Mesenchymal stem cell (in vitro differentiated cells and primary cell): Measurements from ENCODE around the gene SF3B2.

Experiments used
- DNase-seq: peaks from one replicate; pipeline ENCODE4 v3.0.0-alpha.2; 2013
- H2AFZ ChIP-seq: one replicate; pipeline ENCODE4 v1.6.1; 2013; ENCODE audit warnings: low read depth, mild to moderate bottlenecking, control low read depth, inconsistent platforms, low read length, moderate library complexity
- H2AK5ac ChIP-seq: 2 replicates; pipeline ENCODE4 v1.6.1; 2013; ENCODE audit warnings: low read length, moderate library complexity, mild to moderate bottlenecking, inconsistent platforms; ENCODE audit not compliant: severe bottlenecking
- H2BK120ac ChIP-seq: one replicate; pipeline ENCODE4 v1.6.1; 2013; ENCODE audit warnings: low read depth, mild to moderate bottlenecking, inconsistent platforms, low read length, moderate library complexity
- H2BK12ac ChIP-seq, 2 experiments: one replicate each; pipeline ENCODE4 v1.6.1; 2013; ENCODE audit warnings: inconsistent platforms in 2 of 2, low read length in 2 of 2, mild to moderate bottlenecking in 2 of 2, moderate library complexity in 2 of 2, control low read depth in 1 of 2
- H2BK15ac ChIP-seq: one replicate; pipeline ENCODE4 v1.6.1; 2013; ENCODE audit warnings: mild to moderate bottlenecking, low read depth, inconsistent platforms; ENCODE audit not compliant: poor library complexity, severe bottlenecking
- H2BK5ac ChIP-seq: 2 replicates; pipeline ENCODE4 v1.6.1; 2013; ENCODE audit warnings: low read depth, mild to moderate bottlenecking, low read length, control low read depth, inconsistent platforms; ENCODE audit not compliant: poor library complexity, severe bottlenecking
- H3K14ac ChIP-seq, 2 experiments: one replicate each; pipeline ENCODE4 v1.6.1; 2013; ENCODE audit warnings: inconsistent platforms in 2 of 2, low read length in 2 of 2, control low read depth in 1 of 2, mild to moderate bottlenecking in 1 of 2, moderate library complexity in 1 of 2
- H3K18ac ChIP-seq, 2 experiments: one replicate each; pipeline ENCODE4 v1.6.1; 2013; ENCODE audit warnings: inconsistent platforms in 2 of 2, low read length in 2 of 2, control low read depth in 1 of 2, low read depth in 1 of 2, mild to moderate bottlenecking in 1 of 2
- H3K23ac ChIP-seq, 2 experiments: one replicate each; pipeline ENCODE4 v1.6.1; 2013; ENCODE audit warnings: inconsistent platforms in 2 of 2, low read length in 2 of 2, mild to moderate bottlenecking in 2 of 2, moderate library complexity in 2 of 2, control low read depth in 1 of 2
- H3K27ac ChIP-seq: 2 replicates; pipeline ENCODE4 v1.5.1; 2013; ENCODE audit warnings: mild to moderate bottlenecking, moderate library complexity, low read length, control low read depth, inconsistent platforms; ENCODE audit not compliant: poor library complexity, severe bottlenecking
- H3K27me3 ChIP-seq, 2 experiments: 2 replicates each; pipeline versions ENCODE4 v1.6.1 to v1.7.0; 2013; ENCODE audit warnings: low read length in 2 of 2, mild to moderate bottlenecking in 2 of 2, moderate library complexity in 2 of 2, control low read depth in 1 of 2, inconsistent platforms in 1 of 2; ENCODE audit not compliant: control insufficient read depth in 1 of 2, insufficient read depth in 1 of 2
- H3K36me3 ChIP-seq, 2 experiments: 2 replicates each; pipeline versions ENCODE4 v1.6.1 to v1.7.0; 2013; ENCODE audit warnings: low read length in 2 of 2, control low read depth in 1 of 2, inconsistent platforms in 1 of 2, low read depth in 1 of 2, mild to moderate bottlenecking in 1 of 2; ENCODE audit not compliant: insufficient read depth in 2 of 2, control insufficient read depth in 1 of 2
- H3K4ac ChIP-seq, 2 experiments: one replicate each; pipeline ENCODE4 v1.6.1; 2013; ENCODE audit warnings: inconsistent platforms in 2 of 2, low read length in 2 of 2, mild to moderate bottlenecking in 2 of 2, moderate library complexity in 2 of 2, control low read depth in 1 of 2, low read depth in 1 of 2
- H3K4me1 ChIP-seq: 2 replicates; pipeline ENCODE4 v1.6.1; 2013; ENCODE audit warnings: low read depth, low read length, control low read depth; ENCODE audit not compliant: control insufficient read depth, insufficient read depth
- H3K4me2 ChIP-seq: 2 replicates; pipeline ENCODE4 v1.6.1; 2013; ENCODE audit warnings: low read length, mild to moderate bottlenecking, inconsistent platforms; ENCODE audit not compliant: poor library complexity, severe bottlenecking
- H3K4me3 ChIP-seq, 2 experiments: 2 replicates each; pipeline versions ENCODE4 v1.5.1 to v1.7.0; 2013; ENCODE audit warnings: low read length in 2 of 2, mild to moderate bottlenecking in 2 of 2, control low read depth in 1 of 2, low read depth in 1 of 2; ENCODE audit not compliant: insufficient read depth in 1 of 2
- H3K79me1 ChIP-seq: replicated peaks from 2 replicates; pipeline ENCODE4 v1.6.1; 2013; ENCODE audit warnings: mild to moderate bottlenecking, control low read depth, low read length, inconsistent platforms; ENCODE audit not compliant: poor library complexity, severe bottlenecking
- H3K9ac ChIP-seq: 2 replicates; pipeline ENCODE4 v1.7.0; 2013; ENCODE audit warnings: mild to moderate bottlenecking, low read length, moderate library complexity
- H3K9me3 ChIP-seq: 2 replicates; pipeline ENCODE4 v1.7.0; 2013; ENCODE audit warnings: mild to moderate bottlenecking, low read length; ENCODE audit not compliant: control insufficient read depth
- H4K8ac ChIP-seq: one replicate; pipeline ENCODE4 v1.6.1; 2013; ENCODE audit warnings: inconsistent platforms, mild to moderate bottlenecking, low read length, moderate library complexity
- H4K91ac ChIP-seq: one replicate; pipeline ENCODE4 v1.6.1; 2013; ENCODE audit warnings: mild to moderate bottlenecking, low read length, inconsistent platforms
- WGBS: methylation state at CpG from one replicate; pipeline ENCODE4 v1.1.7; 2013; ENCODE audit warnings: mixed read lengths; 5-methylcytosine and 5-hydroxymethylcytosine counted together

SF3B2 gene

DNA sequence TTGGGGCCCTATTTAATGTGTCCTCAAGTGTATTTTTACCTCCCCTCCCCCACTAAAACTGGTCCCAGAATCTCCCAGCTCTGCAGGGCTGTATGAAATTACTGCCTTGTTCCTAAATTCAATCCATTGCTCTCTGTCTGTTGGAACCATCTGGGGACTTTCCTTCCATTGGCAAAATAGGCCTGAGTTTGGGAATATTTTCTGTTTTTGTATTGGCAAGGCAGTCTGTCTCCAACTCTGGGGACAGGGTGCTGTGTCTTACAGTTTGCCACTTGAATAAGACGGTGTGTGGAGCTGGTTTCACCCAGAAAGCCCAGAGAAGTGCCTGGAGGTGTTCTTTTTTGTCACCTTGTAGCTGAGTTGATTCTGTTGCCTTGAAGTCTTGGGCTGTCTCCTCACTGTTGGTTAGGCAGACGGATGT is 19.2 kb downstream of the SF3B2 start:
- Histone ChIP-seq H2BK5ac (no peak overlapping the region), H3K4ac (no peak overlapping the region), H3K27me3 (no peaks in the 10 kb centered on the region), H2BK15ac (peak overlapping the region; percentile 12), H3K36me3 (peaks cover 39 to 53% of the 10 kb centered on the region in 2 experiments), H3K9ac (peak overlapping the region; percentile 78), H2AK5ac (no peak overlapping the region), H3K4me1 (peaks cover 13% of the 10 kb centered on the region), H3K23ac (no peak overlapping the region), H4K91ac (no peak overlapping the region), H2AFZ (no peak overlapping the region), H4K8ac (no peak overlapping the region), H3K79me1 (peaks cover 12% of the 10 kb centered on the region), H2BK12ac (no peak overlapping the region), H3K27ac (peak overlapping the region; percentile 21), H3K9me3 (no peaks in the 10 kb centered on the region), H3K4me2 (peak overlapping the region; percentile 81), H3K18ac (no peak overlapping the region), H2BK120ac (no peak overlapping the region), H3K4me3 (peak overlapping the region in 1 of 2 experiments; percentile 79), H3K14ac (no peak overlapping the region)
- WGBS: 40% methylated on average over 1 of the region's 2 CpGs
- no peak for DNase-seq

- Histone ChIP-seq H3K18ac (no peak overlapping the region), H3K9me3 (no peaks in the 10 kb centered on the region), H2BK12ac (no peak overlapping the region), H3K27me3 (no peaks in the 10 kb centered on the region), H3K9ac (peak overlapping the region; percentile 78), H3K14ac (no peak overlapping the region), H3K79me1 (peaks cover 7% of the 10 kb centered on the region), H3K4me1 (peaks cover 13% of the 10 kb centered on the region), H3K27ac (no peak overlapping the region), H2AK5ac (no peak overlapping the region), H2AFZ (no peak overlapping the region), H3K4me2 (no peak overlapping the region), H2BK5ac (no peak overlapping the region), H4K8ac (no peak overlapping the region), H3K4ac (no peak overlapping the region), H4K91ac (no peak overlapping the region), H3K36me3 (peaks cover 40 to 46% of the 10 kb centered on the region in 2 experiments), H2BK15ac (no peak overlapping the region), H3K23ac (no peak overlapping the region), H2BK120ac (no peak overlapping the region), H3K4me3 (peak overlapping the region in 1 of 2 experiments; percentile 79)
- DNase-seq: no peak
- 100% methylated on average over 2 of the region's 3 CpGs for WGBS
Measured at GRCh38 chr11:66072081-66072480, 19.9 kb downstream of the SF3B2 start.

DNA sequence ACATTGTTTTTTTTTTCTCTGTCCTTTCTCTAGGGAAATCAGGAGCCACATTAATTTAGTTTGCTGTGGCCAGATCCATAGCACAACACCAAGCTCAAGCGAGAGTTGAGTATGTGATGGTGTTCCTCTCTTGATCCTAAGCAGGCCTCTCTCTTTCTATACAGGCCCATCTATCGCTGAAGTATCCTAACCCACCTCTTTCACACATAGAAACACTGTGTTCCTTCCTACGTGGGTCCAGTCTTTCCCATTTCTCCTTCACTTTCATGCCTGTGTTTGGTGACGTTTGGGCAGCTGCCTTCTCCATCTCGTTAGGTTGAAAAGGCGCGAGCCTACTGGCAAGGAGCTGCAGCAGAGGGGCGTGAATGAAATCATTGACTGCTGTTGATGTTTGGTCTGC is 20.4 kb downstream of the SF3B2 start:
- no peaks in the 10 kb centered on the region for H3K27me3 ChIP-seq
- no peak for DNase-seq
- no peak overlapping the region for H2AK5ac ChIP-seq
- H3K36me3 ChIP-seq: peaks cover 39 to 41% of the 10 kb centered on the region in 2 experiments
- no peaks in the 10 kb centered on the region for H3K9me3 ChIP-seq
- H2BK120ac ChIP-seq: no peak overlapping the region
- peaks cover 15% of the 10 kb centered on the region for H3K4me1 ChIP-seq
- no peak overlapping the region for H4K8ac ChIP-seq
- H3K23ac ChIP-seq: no peak overlapping the region
- H3K9ac ChIP-seq: no peak overlapping the region
- H2AFZ ChIP-seq: no peak overlapping the region
- peaks cover 8% of the 10 kb centered on the region for H3K79me1 ChIP-seq
- H3K4me3 ChIP-seq: peak overlapping the region in 1 of 2 experiments; percentile 79
- H4K91ac ChIP-seq: peak overlapping the region; percentile 52
- no peak overlapping the region for H3K4me2 ChIP-seq
- peak overlapping the region in 1 of 2 experiments; percentile 77 for H2BK12ac ChIP-seq
- H2BK15ac ChIP-seq: no peak overlapping the region
- no peak overlapping the region for H2BK5ac ChIP-seq
- WGBS: 93% methylated on average over 8 of the region's 8 CpGs
- H3K18ac ChIP-seq: no peak overlapping the region
- H3K4ac ChIP-seq: peak overlapping the region in 1 of 2 experiments; percentile 39
- no peak overlapping the region for H3K14ac ChIP-seq
- no peak overlapping the region for H3K27ac ChIP-seq

- Histone ChIP-seq H2BK15ac (no peak overlapping the region), H3K4ac (no peak overlapping the region), H3K4me1 (peaks cover 10% of the 10 kb centered on the region), H2AK5ac (no peak overlapping the region), H3K4me3 (no peak overlapping the region), H3K9ac (no peak overlapping the region), H3K27ac (no peak overlapping the region), H2BK120ac (no peak overlapping the region), H3K18ac (no peak overlapping the region), H3K9me3 (no peaks in the 10 kb centered on the region), H2BK12ac (no peak overlapping the region), H3K27me3 (no peaks in the 10 kb centered on the region), H3K36me3 (peaks cover 28 to 30% of the 10 kb centered on the region in 2 experiments), H2BK5ac (no peak overlapping the region), H3K79me1 (peaks cover 5% of the 10 kb centered on the region), H3K23ac (no peak overlapping the region), H3K14ac (no peak overlapping the region), H2AFZ (no peak overlapping the region), H4K8ac (no peak overlapping the region), H3K4me2 (no peak overlapping the region), H4K91ac (no peak overlapping the region)
- WGBS: 100% methylated on average over 1 of the region's 1 CpG
- no peak for DNase-seq
Measured at GRCh38 chr11:66073669-66074068, 21.5 kb downstream of the SF3B2 start.
